ENCODE data around the gene UNC119. TPM values are rescaled to one million over a fixed set of nuclear protein-coding genes. Genes with fewer than 3 reads are reported as not detected.
A peak's percentile ranks its signal among the peaks of the same experiment; 100 is the strongest.

Gene UNC119
- total RNA-seq, 1 donor from 2014 or later: 27.7 TPM

- H3K79me2 ChIP-seq (ENCODE audit: insufficient read depth, low read length): peaks cover 24% of the 10 kb centered on the region
- H3K27ac ChIP-seq (ENCODE audit: low read depth, low read length): no peak overlapping the region
- TF ChIP-seq CTCF (IDR thresholded peaks at IDR 0.05; ENCODE audit: insufficient read depth, low read depth, low read length) (no peak), EZH2 (IDR thresholded peaks at IDR 0.05; ENCODE audit: insufficient read depth, low read length) (no peak)
- H3K27me3 Mint-ChIP-seq (ENCODE audit: low read depth, unreplicated experiment): peaks cover 7% of the 10 kb centered on the region
- H3K4me1 ChIP-seq (ENCODE audit: insufficient read depth, low read length): peaks cover 14% of the 10 kb centered on the region
- H3K9ac ChIP-seq (ENCODE audit: low read length): no peak overlapping the region
- no peak overlapping the region for H2AFZ ChIP-seq (ENCODE audit: low read depth, low read length)
- H3K4me1 Mint-ChIP-seq (ENCODE audit: low read depth, unreplicated experiment): peaks cover 11% of the 10 kb centered on the region
- peaks cover 11% of the 10 kb centered on the region for H4K20me1 ChIP-seq (ENCODE audit: insufficient read depth, low read length)
- H3K9me3 ChIP-seq (ENCODE audit: insufficient read depth, low read depth, low read length): no peaks in the 10 kb centered on the region
- H3K9me3 Mint-ChIP-seq (ENCODE audit: unreplicated experiment): no peaks in the 10 kb centered on the region
- H3K27me3 ChIP-seq (ENCODE audit: insufficient read depth, low read length): no peaks in the 10 kb centered on the region
- peaks cover 10% of the 10 kb centered on the region for H3K36me3 ChIP-seq (ENCODE audit: insufficient read depth, low read length)
- no peak for DNase-seq (ENCODE audit: low read depth)
- no peak overlapping the region for H3K4me3 Mint-ChIP-seq (ENCODE audit: unreplicated experiment)
- no peak overlapping the region for H3K27ac Mint-ChIP-seq (ENCODE audit: unreplicated experiment)
- no peak overlapping the region for H3K4me2 ChIP-seq (ENCODE audit: low read length)
- no peak overlapping the region for H3K4me3 ChIP-seq (ENCODE audit: insufficient read depth, low read depth, low read length)
- H3K36me3 Mint-ChIP-seq (ENCODE audit: low read depth, unreplicated experiment): peaks cover 10% of the 10 kb centered on the region
- FAIRE-seq: no peak
Measured at GRCh38 chr17:28573521-28573920, 21.1 kb upstream of the UNC119 start.

DNA sequence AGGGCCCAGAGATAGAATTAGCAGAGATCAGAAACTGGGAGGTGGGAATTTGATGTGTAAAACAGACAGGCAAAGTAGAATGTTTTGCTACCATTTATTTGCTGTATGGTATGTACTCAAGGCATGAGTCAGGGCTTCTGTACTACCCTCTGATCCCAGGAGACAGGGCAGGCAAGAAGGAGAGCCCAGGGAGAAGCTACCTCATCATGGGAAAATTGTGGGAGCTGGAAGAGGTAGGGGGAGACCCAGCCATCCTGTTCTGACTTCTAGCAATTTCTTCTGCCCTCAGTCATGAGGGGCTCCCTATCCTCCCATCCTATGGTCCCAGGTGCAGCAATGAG is 20.6 kb upstream of the UNC119 start:
- peak overlapping the region; percentile 93 for H3K4me3 Mint-ChIP-seq (ENCODE audit: unreplicated experiment)
- Histone ChIP-seq H2AFZ (ENCODE audit: low read depth, low read length) (no peak overlapping the region), H3K27me3 (ENCODE audit: insufficient read depth, low read length) (no peaks in the 10 kb centered on the region), H4K20me1 (ENCODE audit: insufficient read depth, low read length) (peaks cover 11% of the 10 kb centered on the region), H3K4me1 (ENCODE audit: insufficient read depth, low read length) (peaks cover 14% of the 10 kb centered on the region), H3K4me3 (ENCODE audit: insufficient read depth, low read depth, low read length) (no peak overlapping the region), H3K36me3 (ENCODE audit: insufficient read depth, low read length) (peaks cover 6% of the 10 kb centered on the region), H3K79me2 (ENCODE audit: insufficient read depth, low read length) (peaks cover 26% of the 10 kb centered on the region), H3K9me3 (ENCODE audit: insufficient read depth, low read depth, low read length) (no peaks in the 10 kb centered on the region), H3K9ac (ENCODE audit: low read length) (no peak overlapping the region), H3K27ac (ENCODE audit: low read depth, low read length) (no peak overlapping the region), H3K4me2 (ENCODE audit: low read length) (no peak overlapping the region)
- FAIRE-seq: no peak
- no peak for TF ChIP-seq EZH2 (IDR thresholded peaks at IDR 0.05; ENCODE audit: insufficient read depth, low read length)
- TF ChIP-seq CTCF (IDR thresholded peaks at IDR 0.05; ENCODE audit: insufficient read depth, low read depth, low read length): no peak
- peaks cover 7% of the 10 kb centered on the region for H3K27me3 Mint-ChIP-seq (ENCODE audit: low read depth, unreplicated experiment)
- H3K27ac Mint-ChIP-seq (ENCODE audit: unreplicated experiment): no peak overlapping the region
- peaks cover 11% of the 10 kb centered on the region for H3K4me1 Mint-ChIP-seq (ENCODE audit: low read depth, unreplicated experiment)
- H3K36me3 Mint-ChIP-seq (ENCODE audit: low read depth, unreplicated experiment): peaks cover 7% of the 10 kb centered on the region
- DNase-seq (ENCODE audit: low read depth): no peak
- H3K9me3 Mint-ChIP-seq (ENCODE audit: unreplicated experiment): no peaks in the 10 kb centered on the region

DNA sequence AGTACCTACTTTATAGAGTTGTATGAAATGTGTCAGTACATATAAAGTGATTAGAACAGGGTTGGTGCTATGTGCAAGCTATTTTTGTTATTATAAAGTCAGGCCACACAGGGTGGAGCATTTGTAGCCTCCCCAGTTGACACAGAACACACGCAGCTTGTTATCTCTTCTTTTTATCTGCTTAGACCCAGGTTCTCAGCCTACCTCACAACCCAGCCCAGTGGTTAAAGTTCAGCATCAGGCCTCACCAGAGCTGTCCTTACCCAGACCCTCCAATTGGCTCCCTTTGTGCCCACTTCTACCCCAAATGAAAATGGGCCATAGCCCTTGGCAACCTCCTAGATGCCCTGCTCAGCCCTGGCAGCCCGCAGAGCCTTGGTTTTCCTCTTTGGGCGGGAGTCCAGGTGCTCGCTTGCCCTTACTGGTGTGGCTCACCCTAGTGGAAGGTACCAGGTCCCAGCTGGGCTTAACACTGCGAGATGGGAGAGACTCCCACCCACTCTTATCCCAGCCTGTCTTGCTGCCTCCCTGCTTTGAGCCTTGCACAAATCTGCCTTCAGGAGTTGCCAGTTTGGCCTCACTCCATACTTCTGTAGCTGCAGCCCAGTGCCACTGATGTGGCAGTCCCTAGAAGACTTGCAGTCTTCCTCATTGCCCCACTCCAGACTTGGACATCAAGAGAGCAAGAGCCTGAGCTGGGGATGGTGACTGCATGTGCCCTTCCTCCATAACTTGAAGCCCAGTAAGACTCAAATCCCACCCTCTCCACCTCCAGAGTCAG is 20.0 kb upstream of the UNC119 start:
- Histone ChIP-seq H3K4me1 (ENCODE audit: insufficient read depth, low read length) (peaks cover 14% of the 10 kb centered on the region), H3K36me3 (ENCODE audit: insufficient read depth, low read length) (peaks cover under 1% of the 10 kb centered on the region), H3K27ac (ENCODE audit: low read depth, low read length) (no peak overlapping the region), H3K4me3 (ENCODE audit: insufficient read depth, low read depth, low read length) (peak overlapping the region; percentile 73), H3K79me2 (ENCODE audit: insufficient read depth, low read length) (peaks cover 26% of the 10 kb centered on the region), H3K4me2 (ENCODE audit: low read length) (peak overlapping the region; percentile 96), H3K27me3 (ENCODE audit: insufficient read depth, low read length) (no peaks in the 10 kb centered on the region), H2AFZ (ENCODE audit: low read depth, low read length) (no peak overlapping the region), H3K9ac (ENCODE audit: low read length) (no peak overlapping the region), H3K9me3 (ENCODE audit: insufficient read depth, low read depth, low read length) (no peaks in the 10 kb centered on the region), H4K20me1 (ENCODE audit: insufficient read depth, low read length) (peaks cover 15% of the 10 kb centered on the region)
- Mint-ChIP-seq H3K27me3 (ENCODE audit: low read depth, unreplicated experiment) (peaks cover 7% of the 10 kb centered on the region), H3K27ac (ENCODE audit: unreplicated experiment) (no peak overlapping the region), H3K4me1 (ENCODE audit: low read depth, unreplicated experiment) (peaks cover 11% of the 10 kb centered on the region), H3K36me3 (ENCODE audit: low read depth, unreplicated experiment) (peaks cover 11% of the 10 kb centered on the region), H3K9me3 (ENCODE audit: unreplicated experiment) (no peaks in the 10 kb centered on the region), H3K4me3 (ENCODE audit: unreplicated experiment) (peak overlapping the region; percentile 93)
- DNase-seq (ENCODE audit: low read depth) (no peak), FAIRE-seq (no peak)
- TF ChIP-seq CTCF (IDR thresholded peaks at IDR 0.05; ENCODE audit: insufficient read depth, low read depth, low read length): no peak
- no peak for TF ChIP-seq EZH2 (IDR thresholded peaks at IDR 0.05; ENCODE audit: insufficient read depth, low read length)
